HG03457 (cell line): ENCODE data around the gene ST3GAL3.

Experiments used
- ATAC-seq: cut with Tn5 transposase; IDR thresholded peaks from one replicate; pipeline ENCODE4 v1.9.1; 2021; ENCODE audit warnings: moderate number of reproducible peaks; ENCODE audit not compliant: unreplicated experiment

ST3GAL3 gene

GRCh38 chr1:43935711-43936427 is 228.5 kb downstream of the ST3GAL3 start:
- no peak for ATAC-seq

GRCh38 chr1:43936431-43937151 is 229.3 kb downstream of the ST3GAL3 start:
- no peak for ATAC-seq

GRCh38 chr1:43937179-43937865 is 230.0 kb downstream of the ST3GAL3 start:
- no peak for ATAC-seq

- no peak for ATAC-seq
These were observed 231.0 kb downstream of the ST3GAL3 start for GRCh38 chr1:43938383-43938782.

GRCh38 chr1:43938892-43939587 is 231.7 kb downstream of the ST3GAL3 start:
- ATAC-seq = no peak

GRCh38 chr1:43942411-43942810 is 235.1 kb downstream of the ST3GAL3 start:
- ATAC-seq = no peak

GRCh38 chr1:43944860-43945259 is 237.5 kb downstream of the ST3GAL3 start:
- no peak for ATAC-seq

GRCh38 chr1:43945674-43946235 is 238.4 kb downstream of the ST3GAL3 start:
- no peak for ATAC-seq

GRCh38 chr1:43946236-43947060 is 239.1 kb downstream of the ST3GAL3 start, which contains the start of gene IPO13:
IPO13 (plus strand) TSS chr1:43946950; CDS start chr1:43947601, 651 bp downstream.
- ATAC-seq = peak; percentile 87

- no peak for ATAC-seq
These were observed 239.9 kb downstream of the ST3GAL3 start for GRCh38 chr1:43947061-43947873.

GRCh38 chr1:43947874-43948437 is 240.6 kb downstream of the ST3GAL3 start:
- no peak for ATAC-seq

- no peak for ATAC-seq
These were observed 242.3 kb downstream of the ST3GAL3 start for GRCh38 chr1:43949678-43950077.

GRCh38 chr1:43951021-43951985 is 244.0 kb downstream of the ST3GAL3 start:
- ATAC-seq = no peak

GRCh38 chr1:43952731-43953346 is 245.5 kb downstream of the ST3GAL3 start:
- ATAC-seq = no peak

GRCh38 chr1:43953361-43953760 is 246.0 kb downstream of the ST3GAL3 start:
- ATAC-seq = no peak

- ATAC-seq = no peak
These were observed 246.7 kb downstream of the ST3GAL3 start for GRCh38 chr1:43954036-43954435.

GRCh38 chr1:43956234-43956633 is 248.9 kb downstream of the ST3GAL3 start:
- no peak for ATAC-seq
